KMS-11 (cell line): ENCODE measurements around the gene RGL1.
A peak's percentile ranks its signal among the peaks of the same experiment; 100 is the strongest.

Experiments
- H2AFZ ChIP-seq: fragments of 200-600 bp; sonication (generic); 2 replicates; pipeline ENCODE4 v1.6.1; 2016; ENCODE audit warnings: antibody characterized with exemption, mixed run types, low read depth
- H3K27ac ChIP-seq: fragments of 200-600 bp; sonication (generic); 2 replicates; pipeline ENCODE4 v1.6.1; 2016; ENCODE audit warnings: mild to moderate bottlenecking, mixed run types
- H3K27me3 ChIP-seq: fragments of 200-600 bp; sonication (generic); 2 replicates; pipeline ENCODE4 v1.6.1; 2017; ENCODE audit warnings: mild to moderate bottlenecking, low read depth, mixed run types, moderate library complexity; ENCODE audit not compliant: insufficient read depth
- H3K36me3 ChIP-seq: fragments of 200-600 bp; sonication (generic); 2 replicates; pipeline ENCODE4 v1.6.1; 2017; ENCODE audit warnings: mild to moderate bottlenecking, mixed run types; ENCODE audit not compliant: insufficient read depth
- H3K4me1 ChIP-seq: fragments of 200-600 bp; sonication (generic); 2 replicates; pipeline ENCODE4 v1.6.1; 2016; ENCODE audit warnings: mild to moderate bottlenecking, low read depth, mixed run types; ENCODE audit not compliant: poor library complexity, severe bottlenecking
- H3K4me2 ChIP-seq: fragments of 200-600 bp; sonication (generic); 2 replicates; pipeline ENCODE4 v1.7.0; 2016; ENCODE audit warnings: mild to moderate bottlenecking, mixed run types
- H3K4me3 ChIP-seq: fragments of 200-600 bp; sonication (generic); IDR thresholded peaks from 2 replicates; pipeline ENCODE4 v1.6.1; 2017; ENCODE audit warnings: low read depth, low read length, mixed read lengths; ENCODE audit not compliant: insufficient read depth
- H3K79me2 ChIP-seq: fragments of 200-600 bp; sonication (generic); 2 replicates; pipeline ENCODE4 v1.6.1; 2016; ENCODE audit warnings: low read depth, mixed run types; ENCODE audit not compliant: insufficient read depth
- H3K9ac ChIP-seq: fragments of 200-600 bp; sonication (generic); 2 replicates; pipeline ENCODE4 v1.6.1; 2016; ENCODE audit warnings: mild to moderate bottlenecking, mixed run types
- H4K20me1 ChIP-seq: fragments of 200-600 bp; sonication (generic); 2 replicates; pipeline ENCODE4 v1.6.1; 2016; ENCODE audit warnings: mild to moderate bottlenecking, mixed run types; ENCODE audit not compliant: insufficient read depth
- CTCF ChIP-seq: fragments of 200-600 bp; sonication (generic); conservative IDR thresholded peaks from 2 replicates; pipeline ENCODE4 v1.6.1; 2017; ENCODE audit warnings: low read depth, mild to moderate bottlenecking, antibody characterized with exemption, low read length, moderate library complexity, mixed read lengths

The RGL1 gene

DNA sequence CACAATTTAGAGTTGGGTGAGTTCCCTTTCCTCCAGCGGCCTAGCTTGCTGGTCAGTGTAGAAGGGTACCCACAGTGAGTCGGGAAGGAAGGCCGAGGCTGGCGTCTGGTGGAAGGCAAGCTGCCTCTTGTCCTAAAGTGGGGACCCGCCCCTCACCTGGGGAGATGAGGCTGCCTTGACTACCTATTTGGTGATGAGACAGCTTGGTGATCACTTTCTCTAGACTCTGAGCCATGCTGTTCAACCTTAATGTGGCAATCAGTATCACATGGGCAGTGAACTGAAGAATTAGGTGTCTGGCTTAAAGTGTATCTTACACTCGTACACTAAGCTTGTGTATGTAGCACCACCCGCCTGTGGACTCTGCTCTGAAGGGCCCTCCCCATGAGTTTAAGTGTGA, 131.9 kb downstream of the RGL1 start:
- Histone ChIP-seq H3K27me3 (no peaks in the 10 kb centered on the region), H3K9ac (no peak overlapping the region), H3K79me2 (no peaks in the 10 kb centered on the region), H3K36me3 (no peaks in the 10 kb centered on the region), H4K20me1 (no peaks in the 10 kb centered on the region), H3K4me1 (no peaks in the 10 kb centered on the region), H3K4me2 (no peak overlapping the region), H3K4me3 (no peak overlapping the region), H2AFZ (no peak overlapping the region), H3K27ac (no peak overlapping the region)
- TF ChIP-seq CTCF: no peak

DNA sequence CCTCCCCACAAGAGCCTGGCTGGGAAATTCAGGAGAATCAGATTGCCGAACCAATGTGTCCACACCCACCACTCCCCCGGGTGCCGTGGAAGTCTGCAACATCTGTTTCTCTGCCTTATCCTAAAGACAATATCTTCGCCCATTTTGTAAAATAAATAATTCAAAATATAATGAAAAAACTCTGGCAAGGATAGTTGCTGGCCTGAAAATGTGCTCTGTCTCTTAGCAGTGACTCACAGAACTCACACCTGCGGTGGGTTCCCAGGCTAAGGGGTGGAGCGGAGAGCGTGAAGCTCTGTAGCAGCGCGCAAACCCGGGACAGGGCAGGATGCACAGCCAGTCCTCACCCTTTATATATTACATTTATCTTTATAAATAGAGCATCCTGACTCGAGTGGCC, 132.7 kb downstream of the RGL1 start:
- Histone ChIP-seq H3K36me3 (no peaks in the 10 kb centered on the region), H3K79me2 (no peaks in the 10 kb centered on the region), H3K4me3 (no peak overlapping the region), H3K4me2 (no peak overlapping the region), H4K20me1 (no peaks in the 10 kb centered on the region), H3K27me3 (no peaks in the 10 kb centered on the region), H2AFZ (no peak overlapping the region), H3K4me1 (peaks cover 6% of the 10 kb centered on the region), H3K27ac (no peak overlapping the region), H3K9ac (no peak overlapping the region)
- TF ChIP-seq CTCF: no peak

DNA sequence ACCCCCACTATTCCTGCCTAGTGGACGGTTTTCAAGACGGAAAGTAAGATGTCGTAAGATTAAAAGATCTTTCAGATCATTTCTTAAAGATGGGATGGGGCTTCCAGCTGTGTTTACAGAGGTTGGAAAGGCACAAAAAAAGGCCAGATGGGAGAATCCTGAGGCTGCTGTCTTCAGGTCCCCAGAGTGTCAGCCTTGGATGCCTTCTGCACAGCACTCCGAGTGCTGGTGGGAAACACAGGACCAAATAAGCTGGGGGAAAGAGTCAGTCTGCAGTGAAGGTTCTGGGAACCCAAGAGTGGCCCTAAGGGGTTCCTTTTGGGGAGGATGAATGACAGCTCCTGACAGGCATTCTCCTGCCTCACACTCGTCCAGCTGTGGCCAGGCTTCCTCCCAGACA, 136.1 kb downstream of the RGL1 start:
- H3K4me1 ChIP-seq: peaks cover 25% of the 10 kb centered on the region
- H3K4me2 ChIP-seq: no peak overlapping the region
- no peaks in the 10 kb centered on the region for H3K27me3 ChIP-seq
- no peaks in the 10 kb centered on the region for H4K20me1 ChIP-seq
- H3K9ac ChIP-seq: no peak overlapping the region
- H2AFZ ChIP-seq: no peak overlapping the region
- H3K4me3 ChIP-seq: no peak overlapping the region
- TF ChIP-seq CTCF: no peak
- no peak overlapping the region for H3K27ac ChIP-seq
- H3K79me2 ChIP-seq: no peaks in the 10 kb centered on the region
- H3K36me3 ChIP-seq: no peaks in the 10 kb centered on the region

DNA sequence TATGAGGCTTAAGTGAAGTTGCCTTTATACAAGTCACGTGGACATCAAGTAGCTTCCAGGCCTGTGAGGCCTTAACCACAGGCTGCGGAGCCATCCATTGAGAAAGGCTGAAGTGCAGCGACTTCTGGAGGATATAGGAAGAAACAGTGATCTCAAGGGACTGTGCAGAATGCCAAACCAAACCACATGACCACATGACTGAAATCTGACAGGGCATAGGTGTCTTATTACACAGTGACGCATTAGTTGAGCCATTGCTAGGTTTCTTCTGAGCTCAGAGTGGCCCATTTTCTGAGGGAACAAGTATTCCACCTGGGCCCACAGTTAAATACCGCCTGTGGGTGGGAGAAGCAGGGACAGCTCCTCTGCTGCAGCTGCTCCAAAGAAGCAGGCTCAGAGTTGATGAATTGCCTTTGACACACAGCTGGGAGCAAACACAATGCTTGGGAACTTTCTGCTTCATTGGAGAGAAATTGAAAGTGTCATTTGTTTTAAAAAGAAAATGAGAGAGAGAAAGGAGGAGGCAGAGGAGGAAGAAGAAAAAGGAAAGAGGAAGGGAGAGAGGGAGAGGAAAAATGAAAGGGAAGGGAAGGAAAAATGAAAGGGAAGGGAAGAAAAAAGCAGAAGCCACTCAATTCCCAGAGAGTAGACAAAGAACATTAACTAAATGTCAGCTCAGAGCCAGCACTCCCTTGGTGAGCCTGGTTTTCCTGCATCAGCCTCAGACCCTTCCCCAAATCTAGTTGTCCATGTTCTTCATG, 138.2 kb downstream of the RGL1 start:
- H3K4me2 ChIP-seq: peak overlapping the region; percentile 77

More for the DNA sequence above, 138.2 kb downstream of the RGL1 start:
- TF ChIP-seq CTCF: peak; percentile 34; the same call in 1 of the 2 replicates
- Histone ChIP-seq H3K4me1 (peaks cover 25% of the 10 kb centered on the region), H3K36me3 (no peaks in the 10 kb centered on the region), H3K9ac (peak overlapping the region; percentile 17; the same call in 1 of the 2 replicates), H3K79me2 (no peaks in the 10 kb centered on the region), H3K27ac (peak overlapping the region; percentile 65), H2AFZ (peak overlapping the region; percentile 43; the same call in 1 of the 2 replicates), H3K27me3 (no peaks in the 10 kb centered on the region), H4K20me1 (no peaks in the 10 kb centered on the region), H3K4me3 (peak overlapping the region; percentile 70)
